Measurements from ENCODE around the gene UBL7.

The UBL7 gene

GRCh38 chr15:74451861-74452835 is 8.8 kb downstream of the UBL7 start:
- WGBS, 2 experiments = 91 to 93% methylated on average over 16 of the region's 16 CpGs
- no peaks in the 10 kb centered on the region for H3K4me1 ChIP-seq (ENCODE audit: control insufficient read depth, insufficient read depth, low read length)
- peaks cover 24% of the 10 kb centered on the region for H3K36me3 ChIP-seq (ENCODE audit: control insufficient read depth, insufficient read depth, low read length)

GRCh38 chr15:74451322-74451721 is 9.6 kb downstream of the UBL7 start:
- no peak overlapping the region for H3K27ac ChIP-seq (ENCODE audit: insufficient read depth, low read depth, low read length, poor library complexity, severe bottlenecking)
- H3K36me3 ChIP-seq (ENCODE audit: control insufficient read depth, insufficient read depth, low read length) = peaks cover 26% of the 10 kb centered on the region
- no peak overlapping the region for H3K4me3 ChIP-seq (ENCODE audit: insufficient read depth, low read depth, low read length)
- no peaks in the 10 kb centered on the region for H3K4me1 ChIP-seq (ENCODE audit: control insufficient read depth, insufficient read depth, low read length)
- H3K27me3 ChIP-seq (ENCODE audit: control insufficient read depth, insufficient read depth, low read length, poor library complexity, severe bottlenecking) = no peaks in the 10 kb centered on the region
- WGBS, 2 experiments = 93 to 97% methylated on average over 2 of the region's 2 CpGs
- H3K9me3 ChIP-seq (ENCODE audit: control insufficient read depth, low read length) = no peaks in the 10 kb centered on the region

More at GRCh38 chr15:74451861-74452835, 8.8 kb downstream of the UBL7 start:
- Histone ChIP-seq H3K27me3 (ENCODE audit: control insufficient read depth, insufficient read depth, low read length, poor library complexity, severe bottlenecking) (no peaks in the 10 kb centered on the region), H3K27ac (ENCODE audit: insufficient read depth, low read depth, low read length, poor library complexity, severe bottlenecking) (no peak overlapping the region), H3K4me3 (ENCODE audit: insufficient read depth, low read depth, low read length) (no peak overlapping the region), H3K9me3 (ENCODE audit: control insufficient read depth, low read length) (no peaks in the 10 kb centered on the region)

- Histone ChIP-seq H3K27ac (ENCODE audit: insufficient read depth, low read depth, low read length, poor library complexity, severe bottlenecking) (no peak overlapping the region), H3K4me1 (ENCODE audit: control insufficient read depth, insufficient read depth, low read length) (no peaks in the 10 kb centered on the region), H3K4me3 (ENCODE audit: insufficient read depth, low read depth, low read length) (no peak overlapping the region), H3K27me3 (ENCODE audit: control insufficient read depth, insufficient read depth, low read length, poor library complexity, severe bottlenecking) (no peaks in the 10 kb centered on the region), H3K9me3 (ENCODE audit: control insufficient read depth, low read length) (no peaks in the 10 kb centered on the region), H3K36me3 (ENCODE audit: control insufficient read depth, insufficient read depth, low read length) (peaks cover 28% of the 10 kb centered on the region)
- 94 to 96% methylated on average over 12 of the region's 12 CpGs for WGBS, 2 experiments
Measured at GRCh38 chr15:74449643-74450205, 11.2 kb downstream of the UBL7 start.

- no peak overlapping the region for H3K27ac ChIP-seq (ENCODE audit: insufficient read depth, low read depth, low read length, poor library complexity, severe bottlenecking)
- H3K9me3 ChIP-seq (ENCODE audit: control insufficient read depth, low read length) = no peaks in the 10 kb centered on the region
- no peaks in the 10 kb centered on the region for H3K4me1 ChIP-seq (ENCODE audit: control insufficient read depth, insufficient read depth, low read length)
- H3K4me3 ChIP-seq (ENCODE audit: insufficient read depth, low read depth, low read length) = no peak overlapping the region
- H3K27me3 ChIP-seq (ENCODE audit: control insufficient read depth, insufficient read depth, low read length, poor library complexity, severe bottlenecking) = no peaks in the 10 kb centered on the region
- peaks cover 27% of the 10 kb centered on the region for H3K36me3 ChIP-seq (ENCODE audit: control insufficient read depth, insufficient read depth, low read length)
- 94 to 96% methylated on average over 7 of the region's 7 CpGs for WGBS, 2 experiments
Measured at GRCh38 chr15:74449095-74449494, 11.9 kb downstream of the UBL7 start.

GRCh38 chr15:74445816-74446763 is 14.9 kb downstream of the UBL7 start:
- H3K36me3 ChIP-seq (ENCODE audit: control insufficient read depth, insufficient read depth, low read length) = peaks cover 27% of the 10 kb centered on the region
- WGBS, 2 experiments = 93 to 95% methylated on average over 8 to 9 of the region's 9 CpGs
- H3K27me3 ChIP-seq (ENCODE audit: control insufficient read depth, insufficient read depth, low read length, poor library complexity, severe bottlenecking) = no peaks in the 10 kb centered on the region

GRCh38 chr15:74444106-74445062 is 16.6 kb downstream of the UBL7 start:
- 92 to 93% methylated on average over 8 of the region's 8 CpGs for WGBS, 2 experiments
- Histone ChIP-seq H3K4me3 (ENCODE audit: insufficient read depth, low read depth, low read length) (no peak overlapping the region), H3K27ac (ENCODE audit: insufficient read depth, low read depth, low read length, poor library complexity, severe bottlenecking) (no peak overlapping the region), H3K4me1 (ENCODE audit: control insufficient read depth, insufficient read depth, low read length) (peaks cover 7% of the 10 kb centered on the region), H3K9me3 (ENCODE audit: control insufficient read depth, low read length) (no peaks in the 10 kb centered on the region), H3K27me3 (ENCODE audit: control insufficient read depth, insufficient read depth, low read length, poor library complexity, severe bottlenecking) (no peaks in the 10 kb centered on the region), H3K36me3 (ENCODE audit: control insufficient read depth, insufficient read depth, low read length) (peaks cover 14% of the 10 kb centered on the region)

More at GRCh38 chr15:74445816-74446763, 14.9 kb downstream of the UBL7 start:
- Histone ChIP-seq H3K9me3 (ENCODE audit: control insufficient read depth, low read length) (no peaks in the 10 kb centered on the region), H3K4me3 (ENCODE audit: insufficient read depth, low read depth, low read length) (no peak overlapping the region), H3K27ac (ENCODE audit: insufficient read depth, low read depth, low read length, poor library complexity, severe bottlenecking) (no peak overlapping the region), H3K4me1 (ENCODE audit: control insufficient read depth, insufficient read depth, low read length) (peaks cover 7% of the 10 kb centered on the region)

- Histone ChIP-seq H3K4me3 (ENCODE audit: insufficient read depth, low read depth, low read length) (no peak overlapping the region), H3K9me3 (ENCODE audit: control insufficient read depth, low read length) (no peaks in the 10 kb centered on the region), H3K4me1 (ENCODE audit: control insufficient read depth, insufficient read depth, low read length) (peaks cover 7% of the 10 kb centered on the region), H3K27ac (ENCODE audit: insufficient read depth, low read depth, low read length, poor library complexity, severe bottlenecking) (no peak overlapping the region), H3K36me3 (ENCODE audit: control insufficient read depth, insufficient read depth, low read length) (peaks cover 8% of the 10 kb centered on the region), H3K27me3 (ENCODE audit: control insufficient read depth, insufficient read depth, low read length, poor library complexity, severe bottlenecking) (no peaks in the 10 kb centered on the region)
- 88% methylated on average over 14 of the region's 14 CpGs for WGBS, 2 experiments
Measured at GRCh38 chr15:74443100-74443909, 17.7 kb downstream of the UBL7 start.

GRCh38 chr15:74442604-74443003 is 18.4 kb downstream of the UBL7 start:
- Histone ChIP-seq H3K4me3 (ENCODE audit: insufficient read depth, low read depth, low read length) (no peak overlapping the region), H3K9me3 (ENCODE audit: control insufficient read depth, low read length) (no peaks in the 10 kb centered on the region), H3K36me3 (ENCODE audit: control insufficient read depth, insufficient read depth, low read length) (peaks cover 8% of the 10 kb centered on the region), H3K27me3 (ENCODE audit: control insufficient read depth, insufficient read depth, low read length, poor library complexity, severe bottlenecking) (no peaks in the 10 kb centered on the region), H3K4me1 (ENCODE audit: control insufficient read depth, insufficient read depth, low read length) (peaks cover 7% of the 10 kb centered on the region), H3K27ac (ENCODE audit: insufficient read depth, low read depth, low read length, poor library complexity, severe bottlenecking) (no peak overlapping the region)
- WGBS, 2 experiments = 80 to 81% methylated on average over 3 of the region's 3 CpGs
